Measurements from ENCODE around the gene RMND1. TPM values are rescaled to one million over a fixed set of nuclear protein-coding genes. Genes with fewer than 3 reads are reported as not detected.

Gene RMND1
- total RNA-seq, 1 donor from 2014 or later, result 44.0 TPM

GRCh38 chr6:151481786-151482185, 29.9 kb upstream of the RMND1 start:
- no peak overlapping the region for H3K27ac ChIP-seq
- H3K36me3 Mint-ChIP-seq, result no peaks in the 10 kb centered on the region
- no peak overlapping the region for H2AFZ ChIP-seq (replicated peaks)
- no peaks in the 10 kb centered on the region for H3K27me3 Mint-ChIP-seq (ENCODE audit: insufficient read depth, low read depth)
- no peak for DNase-seq (ENCODE audit: low spot score)
- TF ChIP-seq EZH2 (IDR thresholded peaks at IDR 0.05) (no peak), CTCF (IDR thresholded peaks at IDR 0.05) (no peak), EZH2phosphoT487 (IDR thresholded peaks at IDR 0.05) (no peak)
- no peak overlapping the region for H3K4me3 Mint-ChIP-seq
- no peaks in the 10 kb centered on the region for H3K9me3 ChIP-seq (ENCODE audit: low read depth)
- no peak overlapping the region for H3K27ac Mint-ChIP-seq
- H3K79me2 ChIP-seq (ENCODE audit: low read depth), result no peaks in the 10 kb centered on the region
- H3F3A ChIP-seq (ENCODE audit: low read depth), result no peaks in the 10 kb centered on the region
- H3K36me3 ChIP-seq, result no peaks in the 10 kb centered on the region
- no peaks in the 10 kb centered on the region for H3K9me3 Mint-ChIP-seq
- no peaks in the 10 kb centered on the region for H3K4me1 Mint-ChIP-seq
- H3K4me3 ChIP-seq, result no peak overlapping the region
- no peak overlapping the region for H3K9ac ChIP-seq
- H3K27me3 ChIP-seq, result no peaks in the 10 kb centered on the region
- H3K4me1 ChIP-seq, result no peaks in the 10 kb centered on the region
- no peaks in the 10 kb centered on the region for H4K20me1 ChIP-seq (ENCODE audit: low read depth)
- H3K4me2 ChIP-seq, result no peak overlapping the region

GRCh38 chr6:151478670-151479069, 26.7 kb upstream of the RMND1 start:
- Histone ChIP-seq H4K20me1 (ENCODE audit: low read depth) (no peaks in the 10 kb centered on the region), H3K79me2 (ENCODE audit: low read depth) (no peaks in the 10 kb centered on the region), H3K4me2 (no peak overlapping the region), H3K4me3 (no peak overlapping the region), H3K27ac (no peak overlapping the region), H3K36me3 (no peaks in the 10 kb centered on the region), H3K27me3 (no peaks in the 10 kb centered on the region), H2AFZ (replicated peaks) (no peak overlapping the region), H3K9ac (no peak overlapping the region), H3F3A (ENCODE audit: low read depth) (no peaks in the 10 kb centered on the region), H3K4me1 (no peaks in the 10 kb centered on the region), H3K9me3 (ENCODE audit: low read depth) (no peaks in the 10 kb centered on the region)
- Mint-ChIP-seq H3K4me1 (no peaks in the 10 kb centered on the region), H3K27me3 (ENCODE audit: insufficient read depth, low read depth) (no peaks in the 10 kb centered on the region), H3K9me3 (no peaks in the 10 kb centered on the region), H3K27ac (no peak overlapping the region), H3K4me3 (no peak overlapping the region), H3K36me3 (no peaks in the 10 kb centered on the region)
- no peak for DNase-seq (ENCODE audit: low spot score)
- TF ChIP-seq EZH2phosphoT487 (IDR thresholded peaks at IDR 0.05), result no peak
- TF ChIP-seq EZH2 (IDR thresholded peaks at IDR 0.05), result no peak

- no peak overlapping the region for H2AFZ ChIP-seq (replicated peaks)
- H3K4me3 Mint-ChIP-seq, result no peak overlapping the region
Measured at GRCh38 chr6:151477726-151478125, 25.8 kb upstream of the RMND1 start.

More at GRCh38 chr6:151477726-151478125, 25.8 kb upstream of the RMND1 start:
- H3K27me3 Mint-ChIP-seq (ENCODE audit: insufficient read depth, low read depth), result no peaks in the 10 kb centered on the region
- Histone ChIP-seq H3K27ac (no peak overlapping the region), H4K20me1 (ENCODE audit: low read depth) (no peaks in the 10 kb centered on the region), H3K4me3 (no peak overlapping the region), H3K36me3 (no peaks in the 10 kb centered on the region), H3K4me1 (no peaks in the 10 kb centered on the region), H3K79me2 (ENCODE audit: low read depth) (no peaks in the 10 kb centered on the region), H3F3A (ENCODE audit: low read depth) (no peaks in the 10 kb centered on the region), H3K4me2 (no peak overlapping the region), H3K9ac (no peak overlapping the region), H3K9me3 (ENCODE audit: low read depth) (no peaks in the 10 kb centered on the region), H3K27me3 (no peaks in the 10 kb centered on the region)
- H3K9me3 Mint-ChIP-seq, result no peaks in the 10 kb centered on the region
- no peaks in the 10 kb centered on the region for H3K36me3 Mint-ChIP-seq
- no peak for DNase-seq (ENCODE audit: low spot score)
- TF ChIP-seq EZH2phosphoT487 (IDR thresholded peaks at IDR 0.05) (no peak), EZH2 (IDR thresholded peaks at IDR 0.05) (no peak), CTCF (IDR thresholded peaks at IDR 0.05) (no peak)
- H3K27ac Mint-ChIP-seq, result no peak overlapping the region
- no peaks in the 10 kb centered on the region for H3K4me1 Mint-ChIP-seq

All from neural progenitor cell (in vitro differentiated cells).